Subcutaneous abdominal adipose tissue (tissue), 5 donors: ENCODE results near the gene NUP98.
A peak's percentile ranks its signal among the peaks of the same experiment; 100 is the strongest.
"Not testable (repeated sequence)": the region's sequence is repeated elsewhere in the genome, so short reads cannot be mapped to it uniquely, and the experiment has no call there.

Source experiments
- H3K27ac ChIP-seq: one replicate; pipeline ENCODE4 v1.7.0; 2013; ENCODE audit warnings: low read depth, mild to moderate bottlenecking, inconsistent platforms, low read length, moderate library complexity
- H3K27me3 ChIP-seq, 5 donors: one replicate each; pipeline ENCODE4 v1.7.0; 2013; ENCODE audit warnings: low read length in 5 of 5, inconsistent platforms in 1 of 5; ENCODE audit not compliant: control insufficient read depth in 5 of 5, insufficient read depth in 4 of 5
- H3K36me3 ChIP-seq, 5 donors: one replicate each; pipeline ENCODE4 v1.7.0; 2013; ENCODE audit warnings: low read length in 5 of 5; ENCODE audit not compliant: control insufficient read depth in 5 of 5, insufficient read depth in 5 of 5
- H3K4me1 ChIP-seq, 5 donors: one replicate each; pipeline ENCODE4 v1.7.0; 2013; ENCODE audit warnings: low read length in 5 of 5, mild to moderate bottlenecking in 3 of 5, moderate library complexity in 1 of 5; ENCODE audit not compliant: control insufficient read depth in 5 of 5, insufficient read depth in 5 of 5
- H3K4me3 ChIP-seq, 5 donors: one replicate each; pipeline ENCODE4 v1.7.0; 2013; ENCODE audit warnings: low read length in 5 of 5, low read depth in 1 of 5
- H3K9ac ChIP-seq, 5 donors: one replicate each; pipeline ENCODE4 v1.7.0; 2013; ENCODE audit warnings: low read length in 5 of 5, mild to moderate bottlenecking in 4 of 5, moderate library complexity in 3 of 5
- H3K9me3 ChIP-seq, 5 donors: one replicate each; pipeline ENCODE4 v1.7.0; 2013; ENCODE audit warnings: low read length in 5 of 5; ENCODE audit not compliant: control insufficient read depth in 5 of 5
- donor health status: healthy.
- donor health status: healthy.
- donor health status: healthy.
- donor health status: healthy.
- donor health status: healthy.

Gene NUP98

DNA sequence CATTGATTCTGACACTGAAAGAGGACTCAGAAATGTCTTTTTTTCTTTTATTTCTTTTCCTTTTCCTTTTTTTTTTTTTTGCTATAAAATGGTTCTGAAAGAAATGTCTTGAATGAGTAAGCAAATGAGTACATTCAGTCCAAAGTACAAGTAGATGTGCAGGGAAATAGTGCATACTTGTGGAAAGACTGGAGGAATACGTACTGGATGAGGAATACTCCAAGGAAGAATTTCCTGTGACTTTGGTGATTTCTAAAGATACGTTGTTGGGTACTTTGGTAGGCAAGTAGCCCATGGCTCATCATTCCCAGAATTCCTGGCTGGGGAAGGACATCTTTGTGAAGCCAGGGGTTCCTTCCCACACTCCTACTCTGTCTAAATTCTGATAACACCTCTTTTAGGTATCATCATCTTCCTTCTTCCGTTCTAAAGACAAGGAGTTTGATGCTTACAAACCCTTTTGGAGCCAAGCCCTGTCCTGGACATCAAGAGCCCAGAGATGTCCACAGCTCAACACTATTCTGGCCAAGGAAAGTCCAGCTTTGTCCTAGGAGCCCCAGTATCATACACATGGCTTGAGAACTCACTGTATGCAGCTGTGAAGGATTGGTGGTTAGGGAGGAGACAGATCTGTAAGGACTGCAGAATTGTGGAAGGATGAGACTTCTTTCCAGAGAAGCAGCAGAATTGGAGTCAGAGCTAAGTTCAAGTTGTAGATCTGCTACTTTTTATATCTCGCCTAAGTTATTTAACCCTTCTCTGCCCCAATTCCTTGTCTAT, 4.8 kb upstream of the NUP98 start:
- no peak overlapping the region for H3K4me3 ChIP-seq
- H3K27me3 ChIP-seq, result no peaks in the 10 kb centered on the region
- H3K36me3 ChIP-seq, result no peaks in the 10 kb centered on the region
- no peak overlapping the region for H3K27ac ChIP-seq
- no peaks in the 10 kb centered on the region for H3K9me3 ChIP-seq
- peaks cover 2 to 6% (median 5%) of the 10 kb centered on the region in 5 donors for H3K4me1 ChIP-seq
- no peak overlapping the region for H3K9ac ChIP-seq

DNA sequence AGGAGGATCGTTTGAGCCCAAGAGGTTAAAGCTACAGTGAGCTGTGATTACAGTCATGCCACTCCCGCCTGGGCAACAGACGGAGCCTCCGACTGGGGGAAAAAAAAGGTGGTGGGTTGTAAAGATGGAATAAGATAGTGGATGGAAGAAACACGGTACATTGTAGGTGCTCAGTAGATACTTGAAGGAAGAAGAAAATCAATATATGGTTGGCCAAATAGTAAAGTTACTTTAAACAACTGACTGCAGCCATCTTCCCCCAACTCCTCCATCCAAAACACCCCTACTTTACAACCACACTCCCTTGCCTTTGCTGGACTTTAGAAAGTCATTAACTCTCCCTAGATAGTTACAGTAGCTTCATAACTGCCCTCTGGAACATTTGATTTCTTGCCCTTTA, 2.5 kb upstream of the NUP98 start:
- Histone ChIP-seq H3K9me3 (no peaks in the 10 kb centered on the region), H3K9ac (no peak overlapping the region)

DNA sequence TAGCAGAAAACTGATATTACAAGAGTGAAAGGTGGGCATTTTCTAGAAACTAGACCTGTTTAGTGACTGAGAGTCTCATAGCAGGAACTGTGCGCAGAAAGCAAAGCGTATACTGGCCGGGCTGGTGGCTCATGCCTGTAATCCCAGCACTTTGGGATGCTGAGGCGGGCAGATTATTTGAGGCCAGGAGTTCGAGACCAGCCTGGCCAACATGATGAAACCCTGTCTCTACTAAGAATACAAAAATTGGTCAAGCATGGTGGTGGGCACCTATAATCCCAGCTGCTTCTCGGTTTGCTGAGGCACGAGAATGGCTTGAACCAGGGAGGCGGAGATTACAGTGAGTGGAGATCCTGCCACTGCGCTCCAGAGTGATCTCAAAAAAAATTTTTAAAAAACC, 1.8 kb upstream of the NUP98 start:
- no peaks in the 10 kb centered on the region for H3K9me3 ChIP-seq
- H3K4me3 ChIP-seq, result no peak overlapping the region
- peaks cover 0 to 3% (median 0%) of the 10 kb centered on the region in 5 donors for H3K36me3 ChIP-seq
- H3K4me1 ChIP-seq, result peaks cover 3 to 30% (median 24%) of the 10 kb centered on the region in 5 donors
- H3K27me3 ChIP-seq, result no peaks in the 10 kb centered on the region
- H3K27ac ChIP-seq, result no peak overlapping the region
- H3K9ac ChIP-seq, result no peak overlapping the region

More for the DNA sequence above, 2.5 kb upstream of the NUP98 start:
- H3K27ac ChIP-seq, result no peak overlapping the region
- H3K36me3 ChIP-seq, result no peaks in the 10 kb centered on the region
- no peaks in the 10 kb centered on the region for H3K27me3 ChIP-seq
- H3K4me1 ChIP-seq, result peaks cover 3 to 26% (median 24%) of the 10 kb centered on the region in 5 donors
- H3K4me3 ChIP-seq, result no peak overlapping the region

DNA sequence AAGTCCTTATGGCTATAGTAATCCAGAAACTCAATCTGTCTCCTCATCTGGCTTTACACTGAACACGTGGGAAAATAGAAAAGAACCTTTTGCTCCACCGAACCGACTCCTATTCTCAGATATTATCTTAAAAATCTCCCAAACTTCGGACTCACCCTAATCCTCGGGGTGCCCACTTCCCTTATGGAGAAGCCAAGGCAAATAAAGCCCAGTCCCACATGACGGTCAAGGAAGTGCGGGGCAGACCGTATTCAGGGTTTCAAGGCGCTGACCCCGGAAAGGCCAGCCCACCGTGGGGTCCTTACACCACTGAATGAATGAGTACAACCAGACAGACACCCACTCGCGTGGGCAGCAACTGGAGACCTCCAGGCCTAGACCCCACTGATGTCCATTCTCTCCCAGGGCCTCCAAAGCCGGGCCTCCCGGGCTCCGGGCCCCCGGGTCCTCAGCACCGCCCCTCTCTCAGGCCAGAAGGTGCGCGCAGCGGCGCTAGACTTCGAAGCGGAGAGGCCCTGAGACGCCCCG, 489 bp downstream of the NUP98 start:
- Histone ChIP-seq H3K4me1 (peaks cover 3 to 30% (median 24%) of the 10 kb centered on the region in 5 donors), H3K27ac (peak overlapping the region; percentile 92), H3K27me3 (no peaks in the 10 kb centered on the region), H3K36me3 (peaks cover 0 to 20% (median 14%) of the 10 kb centered on the region in 5 donors), H3K9me3 (no peaks in the 10 kb centered on the region), H3K4me3 (peak overlapping the region; percentile 92 to 97 (median 96)), H3K9ac (peak overlapping the region; percentile 57 to 99 (median 97))

DNA sequence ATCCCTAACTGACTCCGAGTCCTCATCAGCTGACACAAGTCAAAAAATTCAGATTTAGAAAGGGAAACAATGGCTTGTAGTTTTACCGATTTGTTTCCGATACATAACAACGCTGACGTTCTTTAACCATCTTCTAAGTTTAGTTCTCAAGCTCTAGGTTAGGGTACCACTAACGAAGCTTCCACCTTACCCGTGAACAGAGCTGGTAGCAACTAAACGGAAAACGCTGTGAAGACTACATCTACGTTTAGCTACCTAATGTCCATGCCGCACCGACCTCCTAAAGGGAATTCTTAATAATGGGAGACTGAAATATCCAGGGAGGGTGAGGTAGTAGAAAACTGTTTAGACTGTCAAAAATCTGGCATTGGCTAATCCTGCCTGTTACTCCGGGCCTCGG, 1.0 kb downstream of the NUP98 start:
- peak overlapping the region; percentile 92 for H3K27ac ChIP-seq
- no peaks in the 10 kb centered on the region for H3K27me3 ChIP-seq
- H3K4me3 ChIP-seq, result peak overlapping the region; percentile 92 to 97 (median 96)
- peak overlapping the region; percentile 57 to 99 (median 97) for H3K9ac ChIP-seq
- peaks cover 0 to 22% (median 14%) of the 10 kb centered on the region in 5 donors for H3K36me3 ChIP-seq
- H3K9me3 ChIP-seq, result no peaks in the 10 kb centered on the region
- peaks cover 3 to 30% (median 24%) of the 10 kb centered on the region in 5 donors for H3K4me1 ChIP-seq

DNA sequence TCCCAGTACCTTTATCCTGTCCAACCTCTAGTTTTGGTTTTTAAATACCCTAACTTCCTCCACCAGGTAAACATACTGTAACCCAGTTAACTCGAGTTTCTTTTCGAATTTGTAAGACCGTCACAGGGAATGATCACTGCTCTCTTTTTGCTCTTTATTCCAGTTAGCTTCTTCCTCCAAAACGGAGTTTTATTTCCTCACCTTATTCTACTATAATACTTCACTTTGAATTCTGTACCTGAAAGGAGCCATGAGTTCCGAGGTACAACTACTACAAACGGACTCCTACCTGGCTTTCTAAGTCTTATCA, 1.4 kb downstream of the NUP98 start:
- Histone ChIP-seq H3K27ac (peak overlapping the region; percentile 92), H3K4me1 (peaks cover 3 to 30% (median 24%) of the 10 kb centered on the region in 5 donors), H3K4me3 (peak overlapping the region; percentile 92 to 97 (median 96)), H3K9ac (peak overlapping the region; percentile 57 to 99 (median 97)), H3K27me3 (no peaks in the 10 kb centered on the region), H3K36me3 (peaks cover 0 to 22% (median 14%) of the 10 kb centered on the region in 5 donors), H3K9me3 (no peaks in the 10 kb centered on the region)

DNA sequence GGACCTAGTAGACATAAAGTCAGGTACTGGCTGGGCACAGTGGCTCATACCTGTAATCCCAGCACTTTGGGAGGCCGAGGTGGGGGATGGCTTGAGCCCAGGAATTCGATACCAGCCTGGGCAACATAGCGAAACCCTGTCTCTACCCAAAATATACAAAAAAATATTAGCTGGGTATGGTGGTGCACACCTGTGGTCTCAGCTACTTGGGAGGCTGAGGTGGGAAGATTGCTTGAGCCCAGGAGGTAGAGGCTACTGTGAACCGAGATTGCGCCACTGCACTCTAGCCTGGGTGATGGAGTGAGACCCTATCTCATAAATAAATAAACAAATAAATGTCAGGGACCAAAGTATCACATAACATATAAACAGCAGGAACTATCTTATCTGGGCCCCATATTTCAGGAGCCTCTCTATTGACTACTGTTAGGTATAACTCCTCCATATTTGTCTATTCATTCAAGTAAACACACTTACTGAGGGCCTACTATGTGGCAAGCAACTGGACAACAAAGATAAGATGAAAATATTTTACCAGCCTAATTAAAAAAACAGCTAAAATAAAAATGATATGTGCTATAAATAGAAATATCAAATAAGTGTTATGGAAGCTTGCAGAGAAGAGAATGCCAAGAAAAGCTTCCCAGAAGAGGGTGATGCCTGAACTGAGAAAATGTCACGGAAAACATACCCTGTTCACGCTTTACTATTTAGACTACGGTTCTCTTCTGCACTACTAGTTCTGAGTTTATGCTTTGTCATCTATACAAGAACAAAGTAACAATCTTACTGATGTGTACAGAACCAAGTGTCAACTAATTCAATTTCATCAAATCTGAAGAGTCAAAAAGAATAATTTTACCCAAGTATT, 2.0 kb downstream of the NUP98 start:
- peak overlapping the region; percentile 57 to 99 (median 97) for H3K9ac ChIP-seq
- no peaks in the 10 kb centered on the region for H3K9me3 ChIP-seq
- peak overlapping the region in 4 of 5 donors; percentile 92 to 97 (median 95) for H3K4me3 ChIP-seq
- H3K27me3 ChIP-seq, result no peaks in the 10 kb centered on the region
- peaks cover 0 to 22% (median 14%) of the 10 kb centered on the region in 5 donors for H3K36me3 ChIP-seq
- peak overlapping the region; percentile 92 for H3K27ac ChIP-seq
- H3K4me1 ChIP-seq, result peaks cover 3 to 33% (median 26%) of the 10 kb centered on the region in 5 donors

DNA sequence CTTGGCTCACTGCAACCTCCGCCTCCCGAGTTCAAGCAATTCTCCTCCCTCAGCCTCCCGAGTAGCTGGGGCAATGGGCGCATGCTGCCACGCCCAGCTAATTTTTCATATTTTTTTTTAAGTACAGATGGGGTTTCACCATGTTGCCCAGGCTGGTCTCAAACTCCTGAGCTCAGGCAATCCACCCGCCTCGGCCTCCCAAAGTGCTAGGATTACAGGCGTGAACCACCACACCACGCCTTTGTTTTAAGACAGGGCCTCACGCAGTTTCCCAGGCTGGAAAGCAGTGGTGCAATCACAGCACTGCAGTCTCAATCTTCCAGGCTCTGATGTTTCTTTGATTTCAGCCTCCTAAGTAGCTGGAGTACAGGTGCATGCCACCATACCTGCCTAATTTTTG, 3.0 kb downstream of the NUP98 start:
- peaks cover 3 to 39% (median 26%) of the 10 kb centered on the region in 5 donors for H3K4me1 ChIP-seq
- not testable (repeated sequence) for H3K9ac ChIP-seq, H3K9me3 ChIP-seq, H3K27me3 ChIP-seq, H3K27ac ChIP-seq, H3K4me3 ChIP-seq
- H3K36me3 ChIP-seq, result peaks cover 0 to 22% (median 14%) of the 10 kb centered on the region in 5 donors

DNA sequence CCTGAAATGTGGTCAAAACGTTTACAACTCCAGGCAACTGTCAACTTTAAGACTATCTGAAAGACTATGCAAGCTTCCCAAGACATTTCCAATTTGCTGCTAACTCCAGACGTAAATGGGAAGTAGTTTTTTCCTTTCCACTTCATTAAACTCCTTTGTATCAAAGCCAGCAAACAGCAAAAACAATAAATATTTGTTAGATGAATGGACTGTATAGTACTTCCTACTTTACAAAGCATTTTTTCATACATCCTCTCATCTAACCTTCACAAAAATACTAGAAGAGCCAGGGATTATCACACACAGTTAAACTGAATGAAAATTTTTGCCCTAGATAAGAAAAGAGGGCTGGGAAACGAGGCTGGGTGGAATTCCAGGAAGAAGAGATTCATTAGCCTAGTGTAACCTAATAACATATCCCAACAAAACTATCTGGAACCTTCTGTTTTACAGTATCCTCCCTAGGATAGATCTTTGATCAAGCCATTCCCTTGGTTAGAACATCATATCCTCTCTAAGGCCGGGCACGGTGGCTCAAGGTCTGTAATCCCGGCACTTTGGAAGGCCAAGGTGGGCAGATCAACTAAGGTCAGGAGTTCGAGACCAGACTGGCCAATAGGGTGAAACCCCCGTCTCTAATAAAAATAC, 10.4 kb downstream of the NUP98 start:
- no peak overlapping the region for H3K4me3 ChIP-seq
- no peak overlapping the region for H3K27ac ChIP-seq
- H3K27me3 ChIP-seq, result no peaks in the 10 kb centered on the region
- no peaks in the 10 kb centered on the region for H3K9me3 ChIP-seq
- H3K4me1 ChIP-seq, result peaks cover 0 to 18% (median 10%) of the 10 kb centered on the region in 5 donors
- no peak overlapping the region for H3K9ac ChIP-seq
- H3K36me3 ChIP-seq, result peaks cover 0 to 6% (median 0%) of the 10 kb centered on the region in 5 donors
